ENCODE measurements around the gene TRPC6.
"Not testable (repeated sequence)": the region's sequence is repeated elsewhere in the genome, so short reads cannot be mapped to it uniquely, and the experiment has no call there.

TRPC6 gene

DNA sequence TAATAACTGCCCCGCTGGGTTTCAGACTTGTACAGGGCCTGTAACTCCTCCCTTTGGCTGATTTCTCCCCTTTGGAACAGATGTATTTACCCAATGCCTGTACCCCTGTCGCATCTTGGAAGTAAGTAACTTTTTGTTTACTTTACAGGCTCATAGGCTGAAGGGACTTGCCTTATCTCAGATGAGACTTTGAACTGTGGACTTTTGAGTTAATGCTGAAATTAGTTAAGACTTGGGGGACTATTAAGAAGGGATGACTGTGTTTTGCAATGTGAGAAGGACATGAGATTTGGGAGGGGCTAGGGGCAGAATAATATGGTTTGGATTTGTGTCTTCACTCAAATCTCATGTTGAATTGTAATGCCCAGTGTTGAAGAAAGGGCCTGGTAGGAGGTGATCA, 62.0 kb downstream of the TRPC6 start:
- no peak for DNase-seq (ENCODE audit: low spot score)

DNA sequence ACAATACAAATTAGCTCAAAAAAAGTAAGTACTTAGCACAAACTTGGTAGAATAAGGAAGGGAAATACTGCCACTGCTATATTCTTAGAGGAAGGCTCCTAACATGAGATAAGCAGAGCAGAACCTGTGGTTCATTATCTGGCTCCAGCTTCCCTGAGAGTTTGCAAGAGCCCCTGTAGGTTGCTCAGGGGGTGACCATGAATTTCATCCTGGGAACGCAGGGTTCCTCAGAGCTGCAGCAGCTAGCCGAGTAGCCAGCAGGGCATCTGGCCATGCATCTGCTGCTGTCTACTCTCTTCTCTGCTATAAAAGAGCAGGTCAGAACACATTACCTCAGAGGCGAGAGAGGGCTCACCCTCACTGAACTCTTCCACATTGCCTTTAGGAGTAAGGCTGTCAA, 67.3 kb downstream of the TRPC6 start:
- no peak for DNase-seq (ENCODE audit: low spot score)

DNA sequence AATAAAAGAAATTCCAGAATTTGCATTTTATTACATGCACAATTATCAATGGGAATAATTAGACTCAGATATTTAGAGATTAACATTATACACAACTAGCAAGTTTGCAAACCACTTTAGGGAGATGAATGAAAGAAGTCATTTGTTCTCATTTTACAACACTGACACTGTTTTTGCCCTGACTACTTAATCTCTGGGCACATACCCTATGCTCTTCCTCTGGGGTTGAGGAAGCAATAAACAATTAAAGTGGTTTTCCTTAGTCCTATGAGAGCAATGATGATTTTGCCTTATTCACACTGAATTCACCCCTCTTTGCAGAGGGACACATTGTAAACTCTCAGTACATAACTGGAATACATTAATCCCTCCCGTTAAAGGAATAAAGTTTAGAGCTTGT, 72.7 kb downstream of the TRPC6 start:
- DNase-seq (ENCODE audit: low spot score), result no peak

DNA sequence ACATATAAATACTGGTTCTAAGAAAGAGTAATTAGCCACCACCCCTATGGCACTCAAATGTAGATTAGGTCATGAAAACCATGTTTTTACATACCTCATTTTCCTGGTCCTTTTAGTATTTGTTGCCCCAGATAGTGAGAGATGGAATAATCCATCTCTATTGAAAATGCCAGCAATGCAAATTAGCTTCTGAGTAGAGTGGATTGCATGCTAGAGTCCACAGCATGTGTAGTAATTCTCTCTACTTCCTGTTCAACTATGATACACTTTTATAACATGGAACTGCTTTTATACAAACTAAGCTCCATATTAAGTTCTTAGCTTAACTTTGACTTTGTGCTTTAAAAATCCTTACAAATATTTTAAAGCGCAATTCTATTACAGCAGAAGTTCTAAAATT, 73.2 kb downstream of the TRPC6 start:
- no peak for DNase-seq (ENCODE audit: low spot score)

DNA sequence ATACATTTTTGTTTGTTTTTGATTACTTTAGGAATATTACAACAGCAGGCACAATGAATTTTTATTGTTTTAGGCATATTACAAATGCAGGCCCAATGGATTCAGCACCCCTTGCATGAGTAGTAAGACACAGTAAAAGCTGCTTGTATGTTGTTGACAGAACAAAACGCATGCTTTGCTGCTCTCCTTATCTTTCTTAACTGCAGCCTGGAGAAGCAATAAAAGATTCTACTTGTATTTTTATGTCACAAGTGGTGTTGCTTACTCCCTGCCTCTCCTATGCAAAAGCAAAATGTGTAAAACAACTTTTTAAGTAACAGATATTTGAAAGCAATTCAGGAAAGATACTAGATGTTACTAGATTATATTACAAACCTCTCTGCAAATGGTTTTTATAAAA, 73.9 kb downstream of the TRPC6 start:
- DNase-seq (ENCODE audit: low spot score), result no peak

DNA sequence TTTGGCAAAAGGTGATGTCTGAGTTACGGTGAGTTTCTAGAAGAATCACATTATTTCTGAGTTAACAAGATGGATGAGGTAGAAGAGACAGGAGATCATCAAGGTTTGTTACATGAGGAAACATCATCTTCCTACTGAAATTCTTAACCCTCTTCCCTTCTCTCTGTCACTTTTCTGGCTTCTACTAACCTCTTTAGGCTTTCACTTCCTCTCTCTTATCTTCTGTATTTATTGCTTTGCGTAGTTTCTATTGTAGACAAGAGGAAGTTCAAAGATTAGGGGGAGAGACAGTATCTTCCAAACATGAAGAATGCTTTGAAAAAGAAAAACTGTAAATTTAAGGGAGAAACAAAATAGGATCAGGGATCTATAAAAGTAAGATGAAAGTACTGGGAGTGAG, 75.4 kb downstream of the TRPC6 start:
- DNase-seq (ENCODE audit: low spot score), result no peak

DNA sequence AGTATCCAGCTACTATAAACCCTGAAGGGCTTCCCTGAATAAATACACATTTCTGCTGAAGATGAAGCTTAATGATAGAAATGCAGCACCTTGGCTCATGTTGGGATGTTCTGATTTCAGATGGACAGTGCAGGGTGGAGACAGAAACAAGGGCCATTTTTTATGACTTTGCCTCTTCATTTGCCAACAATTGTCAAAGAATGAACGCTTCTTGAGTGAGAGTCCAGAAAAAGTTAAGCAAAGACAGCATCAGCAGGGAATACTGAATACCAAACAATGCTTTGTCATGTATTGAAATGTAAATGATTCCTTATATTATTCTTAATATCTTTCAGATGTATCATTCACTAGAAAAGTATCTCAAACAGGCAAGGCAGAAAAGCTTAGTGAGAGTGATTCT, 84.9 kb downstream of the TRPC6 start:
- DNase-seq (ENCODE audit: low spot score), result no peak

DNA sequence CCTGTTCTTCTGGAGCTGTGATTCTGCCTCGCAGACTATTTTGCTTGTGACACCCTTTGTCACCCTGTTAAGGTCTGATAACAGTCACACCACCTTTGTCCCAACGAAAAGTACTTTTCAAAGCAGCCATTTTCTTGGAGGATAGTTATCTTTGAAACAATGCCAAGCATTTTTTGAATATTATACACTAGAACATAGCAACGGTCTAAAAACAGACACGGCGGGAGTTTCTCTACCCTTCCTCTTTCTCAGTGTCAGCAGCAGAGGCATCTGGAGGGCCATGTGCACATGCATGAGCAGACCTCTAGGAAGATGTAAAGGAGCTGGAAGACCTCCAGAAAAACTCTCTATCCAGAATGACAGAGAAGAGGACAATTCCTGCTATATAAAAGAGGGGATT, 86.5 kb downstream of the TRPC6 start:
- DNase-seq (ENCODE audit: low spot score), result no peak

DNA sequence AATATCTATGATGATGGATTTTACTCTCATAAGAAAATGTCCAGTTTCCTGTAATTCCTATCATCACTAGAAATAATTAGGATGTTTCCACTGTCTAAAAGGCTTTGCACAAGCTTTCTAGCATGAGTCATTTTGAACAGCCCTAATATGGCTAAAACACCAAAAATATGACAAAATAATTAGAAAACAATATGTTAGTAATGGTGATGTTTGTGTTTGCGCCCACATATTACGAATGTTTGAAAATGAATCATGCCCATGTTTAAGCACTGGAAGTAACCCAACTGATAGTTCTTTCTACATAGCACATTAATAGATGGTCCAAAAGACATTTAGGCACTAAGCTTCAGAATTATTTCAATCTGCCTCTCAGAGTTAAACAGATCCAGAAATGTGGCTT, 96.0 kb downstream of the TRPC6 start:
- DNase-seq (ENCODE audit: low spot score), result peak; percentile 62

DNA sequence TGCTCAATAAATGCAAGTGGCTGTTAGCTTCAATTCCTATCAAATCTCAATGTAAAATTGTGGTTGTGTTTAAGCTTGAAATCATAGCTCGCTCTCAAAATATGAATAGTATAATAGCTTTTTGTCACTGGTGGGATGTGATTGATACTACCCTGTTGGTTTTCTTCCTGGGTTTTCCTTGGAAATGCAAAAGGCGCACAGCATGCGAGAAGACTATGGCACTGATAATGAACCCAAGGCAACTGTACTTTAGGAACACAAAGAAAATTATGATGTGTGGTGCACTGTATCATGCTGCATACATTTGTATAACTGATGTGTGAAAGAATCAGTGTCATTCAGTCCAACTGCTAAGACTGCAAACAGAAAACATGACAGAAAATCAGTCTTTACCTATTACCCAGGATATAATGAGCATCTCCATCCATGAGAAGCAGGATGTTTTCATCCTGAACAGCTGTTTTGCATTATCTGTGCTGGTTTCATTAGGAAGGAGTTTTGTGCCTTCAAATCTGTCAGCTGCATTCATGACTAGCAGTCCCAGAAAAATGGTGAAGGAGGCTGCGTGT, 101.2 kb downstream of the TRPC6 start:
- no peak for DNase-seq (ENCODE audit: low spot score)

DNA sequence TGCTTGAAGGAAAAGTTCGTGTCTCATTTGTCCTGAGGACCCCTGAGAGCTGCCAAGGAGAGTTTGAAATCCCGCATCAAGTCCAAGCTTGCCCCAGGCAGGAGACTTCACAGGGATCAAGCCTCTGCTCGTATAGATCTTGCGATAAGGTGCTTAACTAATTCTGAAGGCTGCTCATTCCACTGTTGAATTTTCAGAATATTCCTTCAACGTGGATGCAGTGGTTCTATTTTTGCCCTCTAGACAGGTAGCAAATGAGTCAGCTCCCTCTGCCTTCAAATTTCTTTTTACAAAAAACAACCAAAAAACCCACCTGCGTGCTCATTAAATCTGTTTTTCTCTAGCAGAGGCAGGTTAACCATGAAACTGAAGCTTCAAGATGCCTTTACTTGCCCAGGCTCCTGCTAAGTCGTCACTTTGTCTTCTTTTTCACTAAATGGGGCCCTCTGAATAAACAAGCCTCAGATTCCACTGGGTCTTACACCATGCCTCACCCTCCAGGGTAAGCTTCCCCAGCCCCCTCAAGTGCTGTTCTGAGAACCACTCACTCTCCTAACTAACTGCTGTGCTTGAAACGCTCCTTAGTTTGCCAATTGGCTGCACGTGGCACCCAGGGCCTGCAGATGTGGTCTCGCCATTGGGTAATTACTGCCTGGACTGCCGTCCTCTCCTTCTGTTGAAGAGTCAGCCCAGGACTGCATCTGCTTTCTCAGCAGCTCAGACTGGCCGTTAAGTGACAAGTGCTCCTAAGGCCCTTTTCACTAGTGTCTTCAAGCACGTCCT, 105.0 kb downstream of the TRPC6 start:
- no peak for DNase-seq (ENCODE audit: low spot score)

DNA sequence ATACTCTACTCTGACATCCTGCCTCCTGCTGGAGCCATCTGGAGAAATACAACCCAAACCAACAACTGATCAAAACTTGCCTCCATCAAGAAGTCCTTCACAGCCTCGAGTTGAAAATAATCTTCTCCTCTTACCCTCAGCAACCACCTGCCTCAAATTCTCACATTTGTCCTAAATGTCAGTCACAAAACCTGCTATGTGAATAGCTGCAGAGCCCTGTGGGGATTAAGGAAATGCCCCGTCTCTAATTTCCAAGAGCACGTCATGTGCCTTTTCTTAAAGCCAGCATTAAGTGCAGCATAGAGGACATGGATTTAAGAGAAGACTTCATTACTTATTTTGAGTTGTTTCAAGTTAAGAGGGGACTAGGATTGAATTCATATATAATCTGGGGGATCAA, 105.9 kb downstream of the TRPC6 start:
- DNase-seq (ENCODE audit: low spot score), result no peak

DNA sequence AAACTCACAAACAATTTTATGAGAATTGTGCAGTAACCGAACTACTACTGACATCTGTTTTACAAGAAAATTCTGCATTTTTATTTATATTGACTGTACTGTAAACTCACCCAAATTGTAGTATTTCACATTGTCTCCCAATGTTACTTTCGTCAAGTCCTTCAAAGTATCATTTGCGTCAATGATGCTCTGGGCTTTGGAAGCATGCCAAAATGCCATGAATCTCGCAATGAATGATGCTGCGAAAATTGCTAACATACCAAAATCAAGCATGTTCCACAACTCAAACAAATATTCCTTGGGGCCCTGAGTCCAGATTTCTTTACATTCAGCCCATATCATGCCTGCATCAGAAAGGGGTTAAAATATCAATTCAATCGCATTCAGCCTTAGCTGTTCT, 107.6 kb downstream of the TRPC6 start:
- no peak for DNase-seq (ENCODE audit: low spot score)

DNA sequence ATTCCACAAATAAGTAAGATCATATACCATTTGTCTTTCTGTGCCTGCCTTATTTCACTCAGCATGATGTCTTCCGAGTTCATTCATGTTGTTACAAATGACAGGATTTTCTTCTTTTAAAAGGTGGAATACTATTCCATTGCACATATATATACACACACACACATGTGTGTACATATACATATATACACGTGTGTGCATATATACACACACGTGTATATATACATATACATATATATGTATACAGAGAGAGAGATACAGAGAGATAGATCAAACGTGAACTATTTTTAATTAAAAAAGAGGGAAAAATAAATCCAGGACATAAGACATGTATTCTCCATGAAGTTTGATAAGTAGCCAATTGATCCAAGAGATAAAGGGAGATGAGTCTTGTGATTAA, 108.1 kb downstream of the TRPC6 start:
- DNase-seq (ENCODE audit: low spot score), result no peak

DNA sequence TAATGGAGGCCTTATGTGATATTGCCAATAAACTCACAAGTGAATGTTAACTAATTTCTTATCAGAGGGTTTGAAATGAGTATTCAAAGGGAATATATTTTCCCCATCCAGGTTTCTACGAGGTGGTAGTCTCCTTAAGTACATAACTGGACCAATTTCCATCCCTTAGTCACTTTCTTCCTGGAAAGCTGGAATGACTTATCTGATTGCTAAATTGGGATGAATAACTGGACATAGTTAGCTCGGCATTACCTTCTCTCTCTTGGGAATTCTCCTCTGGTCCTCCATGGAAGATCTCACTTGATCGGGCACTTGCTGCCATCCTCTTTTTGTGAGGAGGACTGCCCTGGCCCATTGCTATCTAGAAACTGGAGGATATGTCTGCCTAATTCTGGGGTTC, 109.1 kb downstream of the TRPC6 start:
- DNase-seq (ENCODE audit: low spot score), result no peak

DNA sequence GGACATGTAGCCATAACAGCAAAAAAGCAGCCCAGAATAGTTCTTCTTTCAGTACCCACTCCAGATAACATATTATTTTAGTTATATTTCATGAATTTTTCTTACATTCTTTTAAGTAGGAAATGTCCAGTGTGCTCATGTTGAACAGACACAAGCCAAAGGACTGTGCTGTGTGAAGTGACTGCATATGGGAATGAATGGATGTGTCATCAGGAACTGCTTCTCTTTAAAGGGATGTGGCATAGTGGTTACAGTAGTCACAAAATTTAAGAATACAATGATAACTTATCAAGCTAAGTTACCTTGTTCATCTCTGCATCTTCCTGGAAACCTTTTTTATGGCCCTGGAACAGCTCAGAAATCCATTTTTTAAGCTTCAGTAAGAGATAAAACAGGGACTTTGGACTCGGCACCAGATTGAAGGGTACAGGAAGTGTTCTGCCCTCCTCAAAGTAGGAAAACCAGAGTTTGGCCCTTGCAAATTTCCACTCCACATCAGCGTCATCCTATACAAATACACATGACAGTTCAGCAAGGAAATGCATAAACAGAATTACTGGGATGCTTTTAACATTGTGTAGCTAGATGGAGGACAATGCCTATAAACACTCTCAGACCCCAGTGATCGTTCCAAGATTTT, 112.8 kb downstream of the TRPC6 start:
- peak; percentile 13 for DNase-seq (ENCODE audit: low spot score)

DNA sequence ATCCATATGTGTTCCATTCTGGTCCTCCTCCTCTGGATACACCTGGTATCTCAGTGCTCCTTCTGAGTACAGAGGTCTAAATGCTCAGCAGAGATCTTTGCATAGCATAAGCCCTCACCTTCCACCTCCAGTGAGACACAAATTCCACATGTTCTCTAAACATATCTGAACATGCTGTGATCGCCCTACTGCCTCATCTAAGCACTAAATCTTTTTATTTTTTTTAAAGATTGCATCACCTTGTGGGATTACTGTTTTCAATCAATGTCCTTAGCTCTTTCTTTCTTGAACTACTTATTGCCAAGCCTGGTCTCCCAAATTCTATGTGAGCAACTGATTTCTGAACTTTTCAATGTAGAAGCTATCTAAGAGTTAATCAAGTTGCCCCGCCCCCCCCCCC, 113.4 kb downstream of the TRPC6 start:
- DNase-seq (ENCODE audit: low spot score), result peak; percentile 5

DNA sequence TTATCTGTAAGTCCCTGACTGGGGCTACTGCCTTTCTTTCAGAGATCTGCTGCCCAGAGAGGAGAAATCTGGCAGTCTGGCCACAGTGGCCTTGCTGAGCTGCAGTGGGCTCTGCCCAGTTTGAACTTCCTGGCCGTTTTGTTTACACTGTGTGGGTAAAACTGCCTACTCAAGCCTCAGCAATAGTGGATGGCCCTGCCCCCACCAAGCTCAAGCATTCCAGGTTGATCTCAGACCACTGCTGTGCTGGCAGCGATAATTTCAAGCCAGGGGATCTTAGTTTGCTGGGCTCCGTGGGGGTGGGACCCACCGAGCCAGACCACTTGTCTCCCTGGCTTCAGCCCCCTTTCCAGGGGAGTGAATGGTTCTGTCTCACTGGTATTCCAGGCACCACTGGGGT, 117.5 kb downstream of the TRPC6 start:
- no peak for DNase-seq (ENCODE audit: low spot score)

DNA sequence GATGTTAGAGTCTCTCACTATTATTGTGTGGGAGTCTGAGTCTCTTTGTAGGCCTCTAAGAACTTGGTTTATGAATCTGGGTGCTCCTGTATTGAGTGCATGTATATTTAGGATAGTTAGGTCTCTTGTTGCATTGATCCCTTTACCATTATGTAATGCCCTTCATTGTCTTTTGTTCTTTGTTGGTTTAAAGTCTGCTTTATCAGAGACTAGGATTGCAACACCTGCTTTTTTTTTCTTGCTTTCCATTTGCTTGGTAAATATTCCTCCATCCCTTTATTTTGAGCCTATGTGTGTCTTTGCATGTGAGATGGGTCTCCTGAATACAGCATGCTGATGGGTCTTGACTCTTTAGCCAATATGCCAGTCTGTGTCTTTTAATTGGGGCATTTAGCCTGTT, 119.4 kb downstream of the TRPC6 start:
- not testable (repeated sequence) for DNase-seq (ENCODE audit: low spot score)

DNA sequence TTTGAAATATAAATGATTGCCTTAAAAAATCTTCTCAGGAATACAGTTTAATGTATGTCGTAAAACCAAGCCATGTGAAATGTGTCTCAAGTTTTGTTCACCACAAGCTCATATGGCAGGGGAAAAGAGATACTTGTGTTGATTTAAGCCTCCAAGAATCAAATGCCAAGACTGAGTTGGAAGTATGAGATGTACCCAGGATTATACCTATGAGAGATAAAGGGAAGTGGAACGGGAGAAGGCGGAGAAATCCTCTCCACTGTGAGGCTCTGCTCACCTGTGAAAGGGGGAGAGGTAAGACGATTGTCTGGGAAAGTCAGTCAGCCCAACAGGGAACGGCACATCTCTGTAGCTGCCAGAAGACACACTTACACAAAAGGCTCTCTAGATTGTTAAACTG, 124.8 kb downstream of the TRPC6 start:
- no peak for DNase-seq (ENCODE audit: low spot score)

DNA sequence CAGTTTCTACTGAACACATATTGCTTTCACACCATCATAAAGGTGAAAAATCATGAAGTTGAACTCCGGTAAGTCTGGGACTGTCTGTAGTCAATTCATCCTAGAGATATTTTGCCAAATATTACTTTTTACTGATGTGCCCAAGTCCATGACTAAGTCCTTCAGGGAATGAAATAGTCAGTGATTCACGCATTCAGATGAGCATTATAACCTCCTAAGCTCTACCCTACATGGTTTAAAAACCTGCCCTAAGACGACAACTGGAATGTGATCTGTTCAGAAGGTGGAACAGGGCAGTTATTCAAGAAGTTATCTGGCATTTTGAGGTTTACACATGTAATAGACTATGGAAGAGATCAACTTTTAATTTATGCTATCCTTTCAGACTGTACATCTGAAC, 125.6 kb downstream of the TRPC6 start:
- peak; percentile 39 for DNase-seq (ENCODE audit: low spot score)

DNA sequence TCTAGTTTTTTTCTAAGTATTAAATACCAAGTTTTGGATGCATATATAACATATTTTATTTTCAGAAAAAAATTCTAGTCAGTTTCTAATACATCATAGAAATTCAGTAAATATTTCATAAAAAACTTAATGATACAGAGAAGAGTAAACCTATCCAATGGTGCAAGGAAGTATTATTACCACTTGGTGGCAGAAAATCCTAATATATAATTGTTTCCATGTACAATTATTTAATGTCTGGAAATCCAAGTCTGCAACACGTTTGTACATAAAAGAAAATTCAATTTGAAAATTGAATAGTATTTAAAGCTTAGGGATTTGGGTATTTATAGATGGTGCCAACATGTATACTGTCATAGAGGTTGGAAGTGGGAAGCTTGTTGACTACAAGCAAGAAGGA, 127.0 kb downstream of the TRPC6 start:
- DNase-seq (ENCODE audit: low spot score), result peak; percentile 31

DNA sequence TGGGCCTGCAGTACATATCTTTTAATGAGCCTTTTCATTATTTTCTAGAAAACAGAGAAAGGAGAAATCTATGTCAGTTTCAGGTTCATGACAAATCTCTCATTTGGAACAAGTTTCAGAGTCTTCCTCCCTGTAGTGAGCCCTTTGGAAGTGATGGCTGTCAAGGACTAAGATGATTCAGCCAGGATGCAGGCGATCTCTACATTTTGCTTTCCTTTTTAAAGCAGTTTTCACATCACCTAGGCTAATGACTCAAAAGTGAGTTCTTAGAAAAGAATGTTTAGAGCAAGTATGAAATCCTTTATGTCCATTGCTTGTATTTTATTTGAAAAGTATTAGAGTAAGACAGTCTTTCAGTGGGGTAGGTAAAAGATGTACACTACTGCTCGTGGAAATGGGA, 130.1 kb downstream of the TRPC6 start:
- DNase-seq (ENCODE audit: low spot score), result no peak
